A549 (cell line): ENCODE data around the gene RAB9A. TPM values are rescaled to one million over a fixed set of nuclear protein-coding genes. Genes with fewer than 3 reads are reported as not detected.
A peak's percentile ranks its signal among the peaks of the same experiment; 100 is the strongest.

Source experiments
- ATAC-seq, 2 experiments: fragments of 200-7000 bp in 1 of 2; fragments of >200 bp in 1 of 2; cut with Nextera tagmentation in 1 of 2; cut with Tn5 transposase in 1 of 2; 3 replicates each; pipeline versions ENCODE4 v1.8.0 to v1.9.1; 2018 to 2020; ENCODE audit warnings: mild to moderate bottlenecking in 1 of 2, moderate library complexity in 1 of 2
- CTCF ChIA-PET: fragments of 300-600 bp; sonication (Branson Sonifier 250); formaldehyde crosslinking; extraction: SDS; loops from one replicate; lab custom pipeline; 2021; ENCODE audit warnings: antibody characterized with exemption, inconsistent platforms; lab: Yijun Ruan, JAX
- POLR2A ChIA-PET: fragments of 350-600 bp; formaldehyde crosslinking; extraction: SDS; loops from one replicate; lab custom pipeline; 2021; ENCODE audit warnings: antibody characterized with exemption, inconsistent platforms; lab: Yijun Ruan, JAX
- DNase-seq, 2 experiments: peaks; one replicate each; pipeline versions ENCODE4 v3.0.0 to v3.0.0-alpha.2; 2011 to 2016; ENCODE audit warnings: low read depth in 1 of 2, low spot score in 1 of 2
- FAIRE-seq: peaks from 2 replicates; lab custom pipeline; 2011; peaks lifted over from hg19 to GRCh38; lab: Jason Lieb, UNC
- H3K27ac ChIP-seq, 2 experiments: fragments of >200 bp; sonication (Bioruptor Twin); formaldehyde crosslinking; 3 replicates each; pipeline ENCODE4 v1.5.1; 2016 to 2017
- H3K4me1 ChIP-seq: fragments of >200 bp; sonication (Bioruptor Twin); formaldehyde crosslinking; 3 replicates; pipeline ENCODE4 v1.6.1; 2016
- H3K4me2 ChIP-seq: fragments of >200 bp; sonication (Bioruptor Twin); formaldehyde crosslinking; 3 replicates; pipeline ENCODE4 v1.6.1; 2016
- H3K4me3 ChIP-seq: fragments of >200 bp; sonication (Bioruptor Twin); formaldehyde crosslinking; 3 replicates; pipeline ENCODE4 v1.5.1; 2016
- H3K9me3 ChIP-seq: fragments of >200 bp; sonication (Bioruptor Twin); formaldehyde crosslinking; 3 replicates; pipeline ENCODE4 v1.6.1; 2016
- CHD4 ChIP-seq: fragments of 200-600 bp; sonication (generic); IDR thresholded peaks from 2 replicates; pipeline ENCODE4 v1.6.1; 2016; ENCODE audit warnings: antibody characterized with exemption, mild to moderate bottlenecking, borderline replicate concordance
- FOSL2 ChIP-seq, 2 experiments: fragments of 450-650 bp in 1 of 2; fragments of >200 bp in 1 of 2; sonication (Bioruptor Twin) in 1 of 2; formaldehyde crosslinking; IDR thresholded peaks; 2 replicates each; pipeline versions ENCODE4 v1.5.0 to v1.6.1; 2016 to 2020; ENCODE audit warnings: mild to moderate bottlenecking in 1 of 2, moderate library complexity in 1 of 2
- HEYL ChIP-seq: fragments of 250-450 bp; sonication (Bioruptor Pico); IDR thresholded peaks from 2 replicates; pipeline ENCODE4 v1.8.0; 2021; ENCODE audit warnings: mild to moderate bottlenecking, moderate library complexity
- KDM5A ChIP-seq: fragments of 200-600 bp; sonication (generic); IDR thresholded peaks from 2 replicates; pipeline ENCODE4 v1.6.1; 2016; ENCODE audit warnings: antibody characterized with exemption, mild to moderate bottlenecking
- MAFK ChIP-seq: fragments of 450-650 bp; IDR thresholded peaks from 2 replicates; pipeline ENCODE4 v1.6.1; 2014; ENCODE audit not compliant: partially characterized antibody
- PHF8 ChIP-seq: fragments of 200-600 bp; sonication (generic); IDR thresholded peaks from 2 replicates; pipeline ENCODE4 v1.6.1; 2016; ENCODE audit warnings: low read depth, mild to moderate bottlenecking, antibody characterized with exemption, moderate library complexity, borderline replicate concordance
- POLR2AphosphoS2 ChIP-seq: conservative IDR thresholded peaks from 2 replicates; pipeline ENCODE4 v1.6.1; 2012; ENCODE audit warnings: low read length, improper control_type of control experiment, inconsistent platforms
- RARB ChIP-seq: fragments of 250-450 bp; sonication (Bioruptor Pico); IDR thresholded peaks from 2 replicates; pipeline ENCODE4 v1.8.0; 2021; ENCODE audit warnings: mild to moderate bottlenecking, moderate library complexity
- RNF2 ChIP-seq: fragments of 200-600 bp; sonication (generic); IDR thresholded peaks from 2 replicates; pipeline ENCODE4 v1.6.1; 2016; ENCODE audit warnings: low read depth, mild to moderate bottlenecking, antibody characterized with exemption, moderate library complexity, borderline replicate concordance
- TP53 ChIP-seq: fragments of 250-450 bp; sonication (Bioruptor Pico); IDR thresholded peaks from 2 replicates; pipeline ENCODE4 v1.5.0; 2021; ENCODE audit warnings: mild to moderate bottlenecking, moderate library complexity
- WGBS: methylation state at CpG from one replicate; pipeline ENCODE4 v1.1.6; 2017; ENCODE audit errors: missing lambda C conversion rate; 5-methylcytosine and 5-hydroxymethylcytosine counted together
- polyA plus RNA-seq, 4 experiments: library from polyadenylated mRNA; depleted of rRNA in 3 of 4; stranded (reverse); fragments of >200 nt; fragmentation: RNase III in 1 of 4; extraction: RNeasy Plus Mini Kit Qiagen cat#74134 plus additional on column Dnase treatment in 1 of 4; gene quantifications; 2 replicates in 3 of 4; 3 replicates in 1 of 4; pipeline ENCODE4 v1.2.3, GENCODE V29; 2011 to 2017
- TF ChIP-seq, protein P1 (sequence below): fragments of >200 bp; sonication (Bioruptor Twin); formaldehyde crosslinking; IDR thresholded peaks from 2 replicates; pipeline ENCODE4 v1.6.1; 2016

Gene RAB9A
- polyA plus RNA-seq, 2 of the 4 experiments (the other 2 are of a cell fraction): 26.0 to 39.0 TPM

DNA sequence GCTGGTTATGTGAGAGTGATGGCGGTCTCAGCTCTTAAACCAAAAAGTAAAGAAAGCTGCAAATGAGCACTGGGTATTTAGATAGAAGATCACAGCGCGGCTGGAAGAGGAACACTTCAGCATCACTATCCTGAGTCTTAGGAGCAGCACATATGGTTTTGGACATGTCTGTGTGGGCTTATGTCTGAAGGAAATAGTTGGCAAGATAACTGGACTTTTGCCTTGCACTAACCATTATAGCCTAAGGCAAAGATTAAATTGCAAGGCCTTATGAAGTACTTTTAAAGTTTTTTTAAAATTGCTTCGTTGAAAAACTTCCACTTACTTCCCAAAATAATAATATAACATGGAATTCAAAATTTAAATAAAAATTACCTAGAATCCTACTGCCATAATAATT, 4.6 kb upstream of the RAB9A start:
- H3K27ac ChIP-seq: no peak overlapping the region
- FAIRE-seq (no peak), DNase-seq (no peak), ATAC-seq (no peak)
- no peak overlapping the region for H3K4me3 ChIP-seq
- peaks cover 21% of the 10 kb centered on the region for H3K4me1 ChIP-seq
- no peak overlapping the region for H3K4me2 ChIP-seq
- WGBS: 82% methylated on average over 4 of the region's 4 CpGs
- H3K9me3 ChIP-seq: no peaks in the 10 kb centered on the region
- TF ChIP-seq POLR2AphosphoS2 (no peak), CHD4 (no peak), HEYL (CRISPR knock-in tag) (no peak)
- TF ChIP-seq, protein P1, sequence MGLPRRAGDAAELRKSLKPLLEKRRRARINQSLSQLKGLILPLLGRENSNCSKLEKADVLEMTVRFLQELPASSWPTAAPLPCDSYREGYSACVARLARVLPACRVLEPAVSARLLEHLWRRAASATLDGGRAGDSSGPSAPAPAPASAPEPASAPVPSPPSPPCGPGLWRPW: no peak
- POLR2A ChIA-PET: no interaction called here
- CTCF ChIA-PET: interaction anchor here (1.4 kb wide), 1 partner anchor 177 kb away, joined by 3 read pairs; no protein-coding TSS in a partner anchor

DNA sequence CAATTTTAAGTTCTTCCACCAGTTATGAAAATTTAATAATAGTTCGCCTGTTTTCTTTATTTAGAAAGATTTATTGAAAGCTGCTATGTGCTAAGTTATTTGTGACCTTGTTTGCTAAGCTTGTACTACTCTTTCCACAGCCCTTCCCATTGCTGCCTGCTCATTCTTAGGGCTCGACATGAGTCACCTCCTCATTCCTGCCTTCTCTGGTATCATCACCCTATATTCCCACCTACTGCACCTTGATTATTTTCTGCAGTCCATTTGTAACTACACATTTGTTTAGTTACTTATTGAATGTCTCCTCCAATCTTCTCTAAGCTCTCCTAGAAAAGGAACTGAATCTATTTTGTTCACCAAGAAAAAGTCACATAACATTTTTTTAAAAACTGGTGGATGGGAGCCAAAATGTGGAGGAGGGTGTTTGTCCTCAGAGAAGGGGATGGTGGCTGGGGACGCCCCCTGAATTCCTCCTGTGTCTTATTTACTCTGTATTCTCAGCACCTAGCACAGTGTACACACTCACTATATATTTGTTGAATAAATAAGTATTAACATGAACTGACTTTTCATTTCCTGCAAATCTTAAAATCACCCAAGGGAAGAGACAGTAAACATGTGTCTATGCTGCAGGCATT, 3.7 kb upstream of the RAB9A start:
- ChIA-PET CTCF (interaction anchor here (1.4 kb wide), 1 partner anchor 178 kb away, joined by 3 read pairs; no protein-coding TSS in a partner anchor), POLR2A (interaction anchor here (0.7 kb wide), 1 partner anchor 26 kb away, joined by 4 read pairs; no protein-coding TSS in a partner anchor)
- Histone ChIP-seq H3K4me2 (peak overlapping the region; percentile 51), H3K4me1 (peaks cover 22% of the 10 kb centered on the region), H3K9me3 (no peaks in the 10 kb centered on the region), H3K27ac (peak overlapping the region in 1 of 2 experiments; percentile 64; a peak in 3 of 6 replicates), H3K4me3 (no peak overlapping the region)
- ATAC-seq (0 out of 6 replicates have a peak, but pooled peaks of 1 of the 2 experiments have one; percentile 17), DNase-seq (peak; percentile 28 to 37), FAIRE-seq (no peak)
- 0% methylated on average over 3 of the region's 3 CpGs for WGBS
- TF ChIP-seq FOSL2 (IDR thresholded peaks at IDR 0.05): no peak
- TF ChIP-seq FOSL2 (CRISPR knock-in tag; IDR thresholded peaks at IDR 0.05): peak; percentile 61
- TF ChIP-seq, protein P1: no peak
- no peak for TF ChIP-seq PHF8
- no peak for TF ChIP-seq RNF2

DNA sequence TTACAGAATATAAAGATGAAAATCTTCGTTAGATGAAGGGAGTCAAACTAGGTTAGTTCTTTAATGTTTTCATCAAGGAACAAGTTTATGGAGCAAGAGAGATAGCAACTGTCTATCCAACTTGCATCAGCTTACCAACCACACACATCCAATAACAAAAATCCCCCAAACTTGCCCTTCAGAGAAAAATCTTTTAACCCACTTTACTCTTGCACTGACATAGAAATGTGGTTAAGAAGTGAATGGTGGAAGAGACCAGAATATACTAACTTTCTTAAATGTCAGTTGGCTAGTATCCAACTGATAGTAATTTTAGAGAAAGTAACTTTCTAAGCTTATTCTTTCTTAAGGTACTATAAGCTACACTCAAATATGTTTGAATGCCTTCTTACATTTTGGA, 1.7 kb upstream of the RAB9A start:
- Histone ChIP-seq H3K27ac (no peak overlapping the region), H3K4me3 (no peak overlapping the region), H3K4me2 (no peak overlapping the region), H3K9me3 (no peaks in the 10 kb centered on the region), H3K4me1 (peaks cover 40% of the 10 kb centered on the region)
- ATAC-seq: no peak
- ChIA-PET POLR2A (no interaction called here), CTCF (interaction anchor here (1.4 kb wide), 1 partner anchor 18 kb away, joined by 3 read pairs; no protein-coding TSS in a partner anchor)
- WGBS: 68% methylated on average over 1 of the region's 1 CpG
- no peak for TF ChIP-seq POLR2AphosphoS2
- no peak for TF ChIP-seq HEYL (CRISPR knock-in tag)
- no peak for TF ChIP-seq FOSL2 (IDR thresholded peaks at IDR 0.05)
- no peak for TF ChIP-seq FOSL2 (CRISPR knock-in tag; IDR thresholded peaks at IDR 0.05)
- TF ChIP-seq CHD4: no peak
- TF ChIP-seq RARB (CRISPR knock-in tag): no peak
- no peak for TF ChIP-seq MAFK
- no peak for TF ChIP-seq KDM5A
- no peak for TF ChIP-seq TP53 (CRISPR knock-in tag)
- DNase-seq: no peak
- FAIRE-seq: peak; percentile 13

DNA sequence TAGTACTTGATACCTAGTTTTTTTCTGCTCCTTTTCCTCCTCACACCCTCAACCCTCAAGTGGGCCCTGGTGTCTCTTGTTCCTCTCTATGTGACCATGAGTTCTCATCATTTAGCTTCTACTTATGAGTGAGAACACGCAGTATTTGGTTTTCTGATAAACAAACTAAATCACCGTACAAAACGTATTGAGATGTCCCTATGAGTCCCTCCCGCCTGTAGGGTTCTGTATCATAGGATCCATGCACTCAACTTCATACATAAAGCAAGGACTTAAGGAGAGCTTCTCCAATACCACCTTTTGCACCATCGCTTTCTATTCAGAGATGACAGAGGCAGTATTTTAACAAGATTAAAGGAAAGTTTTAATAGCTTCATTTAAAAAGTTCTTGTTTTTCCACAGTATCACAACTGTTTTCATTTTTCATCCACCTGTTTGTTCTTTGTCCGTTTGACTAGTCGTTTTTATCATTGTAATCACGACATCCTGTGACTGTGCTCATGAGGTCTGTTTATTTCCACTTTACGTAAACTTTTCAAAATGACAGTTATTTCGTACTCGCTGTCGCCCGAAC, 457 bp upstream of the RAB9A start:
- H3K4me3 ChIP-seq: peak overlapping the region; percentile 85
- WGBS: 13% methylated on average over 13 of the region's 13 CpGs
- peak overlapping the region; percentile 73 for H3K4me2 ChIP-seq
- no peak for TF ChIP-seq KDM5A
- TF ChIP-seq, all 56 proteins: peak for 0
- ChIA-PET CTCF (interaction anchor here (1.0 to 1.7 kb wide), 4 partner anchors 19 to 181 kb away, joined by 3 to 4 read pairs (median 3); no protein-coding TSS in a partner anchor), POLR2A (interaction anchor here (1.0 to 2.2 kb wide), 5 partner anchors 19 to 341 kb away, joined by 3 to 11 read pairs (median 4); partner anchors contain the start of genes GEMIN8, OFD1, TCEANC and TRAPPC2)
- peak; percentile 41 to 46; a peak in 3 of 6 replicates for ATAC-seq
- Histone ChIP-seq H3K27ac (peak overlapping the region; percentile 50 to 99; a peak in 4 of 6 replicates), H3K9me3 (no peaks in the 10 kb centered on the region), H3K4me1 (peaks cover 53% of the 10 kb centered on the region)
- peak; percentile 51 for FAIRE-seq
- no peak for DNase-seq
